Chondrocyte (in vitro differentiated cells): ENCODE measurements around the gene DPP4. TPM values are rescaled to one million over a fixed set of nuclear protein-coding genes. Genes with fewer than 3 reads are reported as not detected.

Experiments used
- DNase-seq: peaks from one replicate; pipeline ENCODE4 v3.0.0; 2021; ENCODE audit warnings: mixed read lengths, low spot score
- H3K27ac Mint-ChIP-seq: one replicate; pipeline ENCODE4 v1.8.0; 2021; ENCODE audit warnings: mild to moderate bottlenecking, moderate library complexity, mixed read lengths; ENCODE audit not compliant: unreplicated experiment
- H3K27me3 Mint-ChIP-seq: 2 replicates; pipeline ENCODE4 v1.8.0; 2021; ENCODE audit warnings: low read depth, mixed read lengths
- H3K36me3 Mint-ChIP-seq: 2 replicates; pipeline ENCODE4 v1.8.0; 2021; ENCODE audit warnings: low read depth, mixed read lengths
- H3K4me1 Mint-ChIP-seq: 2 replicates; pipeline ENCODE4 v1.8.0; 2021; ENCODE audit warnings: low read depth, mild to moderate bottlenecking, mixed read lengths
- H3K4me3 Mint-ChIP-seq: one replicate; pipeline ENCODE4 v1.8.0; 2021; ENCODE audit warnings: mild to moderate bottlenecking, moderate library complexity, mixed read lengths; ENCODE audit not compliant: unreplicated experiment
- H3K9me3 Mint-ChIP-seq: 2 replicates; pipeline ENCODE4 v1.8.0; 2021; ENCODE audit warnings: low read depth, mixed read lengths
- total RNA-seq: library from RNA; stranded (reverse); gene quantifications from 3 replicates; pipeline ENCODE4 v1.2.1, GENCODE V29; 2021
- TF ChIP-seq, protein P1 (sequence below): fragments of 200-600 bp; sonication (generic); IDR thresholded peaks from 2 replicates; pipeline ENCODE4 v1.5.0; 2021; ENCODE audit warnings: antibody characterized with exemption, mild to moderate bottlenecking, moderate library complexity

DPP4 gene
- total RNA-seq, 1 donor from 2014 or later: 0.42 TPM

DNA sequence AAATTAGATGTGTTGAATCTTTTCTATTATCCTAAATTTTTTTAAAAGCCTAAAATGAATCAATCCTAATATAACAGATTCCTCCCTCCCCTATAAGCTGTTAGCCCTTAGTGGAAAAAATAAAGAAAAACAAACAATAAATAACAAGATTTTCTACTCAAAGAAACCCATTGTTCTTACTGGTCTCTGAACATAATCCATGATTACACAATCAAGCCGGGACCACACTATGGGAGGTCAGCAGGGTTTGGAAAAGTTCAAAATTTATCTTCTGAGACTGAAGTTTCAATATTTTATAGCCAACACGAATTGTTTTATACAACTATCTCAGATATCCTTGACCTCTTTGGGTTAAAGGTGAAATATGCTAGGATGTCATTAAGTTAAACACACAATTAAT, 57.9 kb downstream of the DPP4 start:
- TF ChIP-seq, protein P1, sequence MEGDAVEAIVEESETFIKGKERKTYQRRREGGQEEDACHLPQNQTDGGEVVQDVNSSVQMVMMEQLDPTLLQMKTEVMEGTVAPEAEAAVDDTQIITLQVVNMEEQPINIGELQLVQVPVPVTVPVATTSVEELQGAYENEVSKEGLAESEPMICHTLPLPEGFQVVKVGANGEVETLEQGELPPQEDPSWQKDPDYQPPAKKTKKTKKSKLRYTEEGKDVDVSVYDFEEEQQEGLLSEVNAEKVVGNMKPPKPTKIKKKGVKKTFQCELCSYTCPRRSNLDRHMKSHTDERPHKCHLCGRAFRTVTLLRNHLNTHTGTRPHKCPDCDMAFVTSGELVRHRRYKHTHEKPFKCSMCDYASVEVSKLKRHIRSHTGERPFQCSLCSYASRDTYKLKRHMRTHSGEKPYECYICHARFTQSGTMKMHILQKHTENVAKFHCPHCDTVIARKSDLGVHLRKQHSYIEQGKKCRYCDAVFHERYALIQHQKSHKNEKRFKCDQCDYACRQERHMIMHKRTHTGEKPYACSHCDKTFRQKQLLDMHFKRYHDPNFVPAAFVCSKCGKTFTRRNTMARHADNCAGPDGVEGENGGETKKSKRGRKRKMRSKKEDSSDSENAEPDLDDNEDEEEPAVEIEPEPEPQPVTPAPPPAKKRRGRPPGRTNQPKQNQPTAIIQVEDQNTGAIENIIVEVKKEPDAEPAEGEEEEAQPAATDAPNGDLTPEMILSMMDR: no peak
- Mint-ChIP-seq H3K4me1 (no peaks in the 10 kb centered on the region), H3K27me3 (peaks cover 45% of the 10 kb centered on the region), H3K4me3 (no peak overlapping the region), H3K36me3 (no peaks in the 10 kb centered on the region), H3K9me3 (no peaks in the 10 kb centered on the region), H3K27ac (no peak overlapping the region)
- no peak for DNase-seq

DNA sequence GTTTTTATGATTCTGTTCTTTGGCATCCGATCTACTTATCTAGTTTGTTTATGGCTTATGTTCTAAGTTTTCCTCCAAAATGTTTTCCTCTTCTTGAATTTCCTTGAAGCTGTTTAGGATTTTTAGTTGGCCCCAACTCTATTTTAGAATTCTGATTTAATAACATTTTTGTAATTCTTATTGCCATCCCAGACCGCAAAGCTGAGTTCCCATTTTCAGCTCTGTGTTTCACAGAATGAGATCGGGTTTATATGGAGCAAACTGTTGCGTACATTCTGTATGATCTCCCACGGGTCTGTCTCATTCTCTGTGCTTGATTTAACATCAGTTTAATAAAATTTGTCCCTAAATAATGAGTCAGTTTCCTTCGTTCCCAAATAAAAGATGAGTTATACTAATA, 59.3 kb downstream of the DPP4 start:
- DNase-seq: no peak
- TF ChIP-seq, protein P1: no peak
- H3K27me3 Mint-ChIP-seq: peaks cover 43% of the 10 kb centered on the region
- H3K4me1 Mint-ChIP-seq: no peaks in the 10 kb centered on the region
- H3K27ac Mint-ChIP-seq: no peak overlapping the region
- H3K4me3 Mint-ChIP-seq: no peak overlapping the region
- H3K36me3 Mint-ChIP-seq: no peaks in the 10 kb centered on the region
- no peaks in the 10 kb centered on the region for H3K9me3 Mint-ChIP-seq

DNA sequence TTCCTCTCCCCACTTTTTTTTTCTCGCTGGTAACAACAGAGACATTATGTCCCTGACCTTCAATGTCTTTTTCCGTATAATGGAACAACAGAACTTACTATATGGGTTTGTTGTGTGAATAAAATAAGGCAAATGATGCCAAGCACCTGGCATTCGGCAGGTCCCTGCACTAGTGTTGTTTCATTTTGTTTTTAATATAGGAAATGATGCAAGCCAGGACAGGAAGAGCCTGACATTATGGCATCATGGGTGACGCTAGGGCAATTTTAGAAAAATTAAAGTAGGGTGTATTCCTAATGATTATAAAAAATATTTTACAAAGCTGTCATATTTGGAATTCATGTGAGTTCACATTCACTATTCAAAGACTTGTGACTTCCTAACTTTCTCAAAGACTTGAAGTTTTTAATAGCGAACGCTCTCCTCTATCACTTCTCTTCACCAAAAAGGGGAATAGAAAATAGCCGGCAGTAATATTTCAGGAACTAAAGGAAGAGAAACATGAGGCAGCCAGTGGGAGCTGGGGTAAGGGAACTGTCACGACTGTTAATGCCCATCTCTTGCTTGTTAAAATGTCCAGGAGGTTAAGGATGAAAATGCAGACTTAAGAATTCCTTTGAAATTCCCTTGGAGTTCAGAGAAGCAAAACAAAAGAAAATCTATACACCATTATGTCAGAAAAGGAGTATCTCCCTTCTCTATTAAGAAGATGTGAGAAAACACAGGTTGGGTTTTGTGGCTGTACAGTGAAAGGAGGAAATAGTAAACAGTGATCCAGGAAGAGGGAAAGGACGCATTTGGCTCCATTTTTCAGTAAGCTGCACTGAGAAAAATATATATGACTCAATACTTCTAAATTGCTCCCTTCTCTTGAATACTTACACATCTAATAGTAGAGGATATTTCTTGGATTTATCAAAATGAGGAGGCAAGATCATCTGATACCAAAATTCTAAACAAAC, 60.2 kb downstream of the DPP4 start:
- Mint-ChIP-seq H3K36me3 (no peaks in the 10 kb centered on the region), H3K9me3 (no peaks in the 10 kb centered on the region), H3K27ac (no peak overlapping the region), H3K27me3 (peaks cover 47% of the 10 kb centered on the region), H3K4me1 (no peaks in the 10 kb centered on the region), H3K4me3 (no peak overlapping the region)
- TF ChIP-seq, protein P1: no peak
- DNase-seq: no peak

DNA sequence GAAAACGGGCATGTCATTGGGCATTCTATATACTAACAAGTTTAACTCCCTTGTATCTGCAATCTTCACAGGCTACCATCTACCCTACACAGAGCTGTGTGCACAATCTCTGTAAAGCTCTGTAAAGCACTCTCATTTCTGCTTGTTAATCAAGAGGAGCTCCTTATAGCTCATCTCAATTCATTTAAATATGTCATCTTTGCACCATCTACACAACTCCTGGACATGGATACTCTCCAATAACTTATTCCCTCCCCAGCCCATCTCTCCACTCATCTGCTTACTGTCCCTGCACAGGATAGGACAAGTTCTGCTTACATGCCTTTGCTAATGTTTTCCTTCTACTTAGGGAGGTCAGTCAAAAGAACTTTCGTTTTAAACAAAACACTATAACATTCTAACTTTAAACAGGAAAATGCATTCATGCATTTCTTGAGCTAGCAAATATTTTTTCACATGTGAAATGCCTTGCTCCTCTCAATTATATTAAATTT, 61.4 kb downstream of the DPP4 start:
- H3K27me3 Mint-ChIP-seq: peaks cover 40% of the 10 kb centered on the region
- no peak for DNase-seq
- no peak overlapping the region for H3K4me3 Mint-ChIP-seq
- H3K27ac Mint-ChIP-seq: no peak overlapping the region
- H3K9me3 Mint-ChIP-seq: no peaks in the 10 kb centered on the region
- no peaks in the 10 kb centered on the region for H3K36me3 Mint-ChIP-seq
- no peaks in the 10 kb centered on the region for H3K4me1 Mint-ChIP-seq
- TF ChIP-seq, protein P1: no peak

DNA sequence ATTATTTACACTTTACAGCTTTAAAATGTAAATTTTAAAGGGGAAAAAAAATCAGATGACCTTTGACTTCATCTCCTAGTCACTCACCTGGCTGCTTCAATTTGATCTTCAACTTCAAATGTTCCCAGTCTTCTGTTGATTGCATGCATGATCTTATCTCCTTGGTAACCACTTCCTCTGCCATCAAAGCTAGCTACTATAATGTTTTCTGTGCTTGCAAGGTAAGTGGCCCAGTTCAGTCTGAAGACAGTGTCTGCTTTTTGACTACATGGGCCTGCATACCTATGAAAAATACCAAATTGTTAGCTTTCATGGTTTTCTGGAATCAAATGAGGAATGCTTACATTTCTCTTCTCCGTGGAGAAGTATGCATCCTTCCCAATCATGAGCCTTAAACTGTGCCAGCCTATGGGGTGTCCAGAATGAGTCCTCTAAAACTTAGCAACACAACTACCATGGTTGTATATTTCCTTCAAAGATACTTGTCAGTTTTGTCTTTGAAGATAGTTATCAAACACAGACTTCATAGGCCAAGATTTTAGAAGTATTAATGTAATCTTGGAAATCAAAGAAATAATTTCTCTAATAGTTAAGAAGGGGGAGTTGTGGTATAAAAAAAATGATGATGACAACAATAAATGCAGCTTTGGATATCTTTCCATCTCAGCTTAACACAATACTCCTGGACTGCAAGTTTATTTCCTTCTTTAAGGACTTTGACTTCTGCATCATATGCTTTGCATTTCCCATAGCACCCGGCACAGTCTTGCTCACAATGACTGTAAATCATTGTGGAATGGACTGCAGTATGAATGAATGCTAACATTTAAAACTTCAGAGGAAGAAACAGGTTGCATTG, 62.1 kb downstream of the DPP4 start:
- H3K36me3 Mint-ChIP-seq: no peaks in the 10 kb centered on the region
- H3K27me3 Mint-ChIP-seq: peaks cover 35% of the 10 kb centered on the region
- H3K4me3 Mint-ChIP-seq: no peak overlapping the region

More for the DNA sequence above, 62.1 kb downstream of the DPP4 start:
- TF ChIP-seq, protein P1: no peak
- Mint-ChIP-seq H3K27ac (no peak overlapping the region), H3K9me3 (no peaks in the 10 kb centered on the region), H3K4me1 (no peaks in the 10 kb centered on the region)
- no peak for DNase-seq
